IPS-20b (cell line): ENCODE data around the gene FYN.

ENCODE experiments used
- H3K27ac ChIP-seq: one replicate; pipeline ENCODE4 v1.5.1; 2013; ENCODE audit warnings: low read length
- H3K27me3 ChIP-seq: 2 replicates; pipeline ENCODE4 v1.6.1; 2013; ENCODE audit warnings: mild to moderate bottlenecking, low read length, inconsistent platforms; ENCODE audit not compliant: insufficient read depth
- H3K36me3 ChIP-seq: 2 replicates; pipeline ENCODE4 v1.6.1; 2013; ENCODE audit warnings: low read depth, mild to moderate bottlenecking, inconsistent platforms, low read length, moderate library complexity; ENCODE audit not compliant: insufficient read depth
- H3K4me1 ChIP-seq: 2 replicates; pipeline ENCODE4 v1.6.1; 2013; ENCODE audit warnings: mild to moderate bottlenecking, control low read depth, inconsistent platforms, low read length, moderate library complexity; ENCODE audit not compliant: insufficient read depth
- H3K4me3 ChIP-seq: 2 replicates; pipeline ENCODE4 v1.5.1; 2013; ENCODE audit warnings: mild to moderate bottlenecking, low read length, inconsistent platforms
- H3K9ac ChIP-seq: 2 replicates; pipeline ENCODE4 v1.6.1; 2013; ENCODE audit warnings: low read depth, mild to moderate bottlenecking, inconsistent platforms, low read length, moderate library complexity
- H3K9me3 ChIP-seq: 2 replicates; pipeline ENCODE4 v1.6.1; 2013; ENCODE audit warnings: mild to moderate bottlenecking, low read depth, low read length, inconsistent platforms; ENCODE audit not compliant: insufficient read depth

Gene FYN

DNA sequence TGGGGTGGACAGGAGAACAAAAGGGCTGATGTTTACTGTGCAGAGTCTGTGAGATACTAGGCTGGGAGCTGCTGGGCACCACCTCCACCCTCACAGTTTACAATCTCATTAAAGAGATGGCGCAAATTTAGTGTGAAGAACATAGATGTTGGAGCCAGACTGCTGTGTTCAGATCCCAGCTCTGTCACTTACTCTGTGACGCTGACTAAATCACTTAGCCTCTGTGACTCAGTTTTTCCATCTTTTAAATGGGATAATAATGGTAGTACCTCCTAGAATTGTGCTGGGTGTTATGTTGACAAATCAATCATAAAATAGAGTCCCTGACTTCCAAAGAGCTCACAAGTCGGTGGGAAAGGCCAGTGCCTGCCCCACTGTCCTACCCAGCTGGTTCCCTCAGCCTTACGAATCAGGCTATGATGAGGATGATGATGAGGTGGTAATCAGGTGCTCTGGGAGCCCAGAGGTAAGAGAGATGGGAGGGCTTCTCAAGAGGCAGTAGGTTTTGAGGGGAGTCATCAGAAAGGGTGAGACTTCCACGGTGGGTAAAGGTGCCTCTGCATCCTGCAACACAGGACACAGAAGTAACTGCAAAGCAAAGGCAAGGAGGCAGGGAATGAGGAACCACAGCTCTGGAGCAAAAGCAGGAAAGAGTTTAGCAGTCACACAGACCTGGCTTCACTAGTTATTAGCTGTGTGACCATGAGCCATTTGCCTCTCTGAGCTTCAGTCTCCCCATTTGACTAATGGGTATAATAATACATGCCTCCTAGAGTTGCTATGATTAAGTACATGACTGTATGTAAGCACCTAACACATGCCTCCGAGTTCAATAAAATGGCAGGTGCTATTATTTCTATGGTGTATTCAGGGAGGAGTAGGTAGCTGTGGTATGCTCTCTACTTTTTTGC, 8.9 kb downstream of the FYN start:
- Histone ChIP-seq H3K27ac (peak overlapping the region; percentile 21), H3K9me3 (no peaks in the 10 kb centered on the region), H3K4me1 (peaks cover 46% of the 10 kb centered on the region; the same call in 1 of the 2 replicates), H3K36me3 (no peaks in the 10 kb centered on the region), H3K9ac (no peak overlapping the region), H3K27me3 (no peaks in the 10 kb centered on the region), H3K4me3 (no peak overlapping the region)

DNA sequence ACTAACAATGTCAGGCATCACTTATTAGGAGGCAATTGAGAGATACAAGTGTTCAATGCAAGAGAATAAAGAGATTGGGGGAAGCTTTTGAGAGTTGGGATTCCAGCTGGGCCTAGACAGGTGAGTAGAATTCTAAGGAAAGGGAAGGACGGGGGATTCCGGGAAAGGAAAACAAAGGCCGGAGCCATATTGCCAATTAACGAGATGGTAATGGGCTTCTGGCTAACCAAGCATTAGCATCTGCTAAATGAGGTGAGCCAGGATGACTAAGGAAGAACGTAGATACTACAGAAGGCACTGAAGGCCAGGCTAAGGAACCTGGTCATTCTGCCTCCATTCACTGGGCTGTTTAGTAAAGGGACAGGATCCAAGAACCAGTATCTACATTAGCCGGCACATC, 10.5 kb downstream of the FYN start:
- Histone ChIP-seq H3K9me3 (no peaks in the 10 kb centered on the region), H3K4me1 (peaks cover 56% of the 10 kb centered on the region), H3K9ac (peak overlapping the region; percentile 2; the same call in 1 of the 2 replicates), H3K4me3 (no peak overlapping the region), H3K27ac (peak overlapping the region; percentile 19), H3K27me3 (no peaks in the 10 kb centered on the region), H3K36me3 (no peaks in the 10 kb centered on the region)

DNA sequence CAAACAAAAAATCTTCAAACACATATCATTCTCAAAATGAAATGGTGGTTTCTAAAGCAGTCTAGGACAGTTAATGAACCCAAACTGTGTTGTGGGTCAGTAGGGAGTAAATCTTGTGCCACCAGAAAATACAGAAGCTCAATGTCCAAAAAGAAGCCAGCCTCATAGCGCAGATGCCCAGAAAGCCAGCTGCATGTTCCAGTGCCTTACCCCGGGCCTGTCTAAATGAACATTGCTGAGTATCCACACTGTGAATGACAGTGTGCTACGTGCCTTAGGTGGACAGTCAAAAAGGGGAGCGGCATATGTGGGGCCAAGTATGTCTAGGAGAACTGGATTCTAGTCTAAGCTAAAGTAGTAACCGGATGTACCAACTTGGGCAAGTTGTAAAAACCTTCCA, 10.9 kb downstream of the FYN start:
- Histone ChIP-seq H3K4me3 (peak overlapping the region; percentile 7; the same call in 1 of the 2 replicates), H3K36me3 (no peaks in the 10 kb centered on the region), H3K4me1 (peaks cover 60% of the 10 kb centered on the region), H3K9ac (peak overlapping the region; percentile 2; the same call in 1 of the 2 replicates), H3K27ac (peak overlapping the region; percentile 19), H3K9me3 (no peaks in the 10 kb centered on the region), H3K27me3 (no peaks in the 10 kb centered on the region)

DNA sequence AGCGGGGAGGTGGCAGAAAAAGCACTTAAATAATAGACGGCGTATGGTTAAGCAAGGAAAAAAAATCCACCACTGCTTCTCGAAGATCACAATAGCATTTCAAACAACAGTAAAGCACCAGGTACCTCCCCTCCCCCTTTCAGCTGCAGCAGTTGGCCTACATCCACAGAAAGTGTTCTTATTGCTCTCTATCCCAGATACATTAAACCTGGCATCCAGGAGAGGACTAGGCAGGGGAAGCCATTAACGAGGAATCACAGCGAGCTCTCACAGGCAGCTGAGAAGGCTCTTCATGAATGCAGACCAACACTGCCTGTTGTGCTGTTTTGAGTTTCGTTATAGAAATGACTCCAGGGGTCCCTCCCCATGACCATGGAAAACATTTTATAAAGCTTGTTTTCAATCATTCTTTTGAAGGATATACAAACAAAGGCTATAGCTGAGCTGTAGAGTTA, 11.8 kb downstream of the FYN start:
- Histone ChIP-seq H3K27me3 (no peaks in the 10 kb centered on the region), H3K4me1 (peaks cover 65% of the 10 kb centered on the region), H3K4me3 (peak overlapping the region; percentile 7; the same call in 1 of the 2 replicates), H3K27ac (peak overlapping the region; percentile 19), H3K9ac (peak overlapping the region; percentile 2; the same call in 1 of the 2 replicates), H3K36me3 (no peaks in the 10 kb centered on the region), H3K9me3 (no peaks in the 10 kb centered on the region)

DNA sequence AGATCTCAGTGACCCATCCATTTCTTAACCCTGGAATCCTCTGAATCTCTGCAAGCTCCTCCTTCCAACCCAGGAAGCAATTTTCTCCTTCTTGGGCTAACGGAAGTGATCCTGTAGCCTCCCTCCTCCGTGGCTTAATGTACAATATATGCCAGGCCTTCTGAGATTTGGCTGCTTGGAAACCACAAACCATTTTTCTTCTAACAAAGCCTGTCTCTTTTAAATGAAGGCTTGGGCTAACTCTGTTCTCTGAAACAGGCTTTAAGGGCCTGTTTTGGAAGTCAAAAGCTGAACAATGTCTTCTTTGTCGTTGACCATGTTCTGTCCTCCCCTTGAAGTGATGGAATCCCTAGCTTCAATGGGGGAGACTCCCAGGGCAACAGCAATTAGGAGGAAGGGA, 14.9 kb downstream of the FYN start:
- no peak overlapping the region for H3K9ac ChIP-seq
- H3K4me3 ChIP-seq = no peak overlapping the region
- peaks cover 65% of the 10 kb centered on the region for H3K4me1 ChIP-seq
- H3K9me3 ChIP-seq = no peaks in the 10 kb centered on the region
- H3K27me3 ChIP-seq = no peaks in the 10 kb centered on the region
- no peaks in the 10 kb centered on the region for H3K36me3 ChIP-seq
- H3K27ac ChIP-seq = no peak overlapping the region

DNA sequence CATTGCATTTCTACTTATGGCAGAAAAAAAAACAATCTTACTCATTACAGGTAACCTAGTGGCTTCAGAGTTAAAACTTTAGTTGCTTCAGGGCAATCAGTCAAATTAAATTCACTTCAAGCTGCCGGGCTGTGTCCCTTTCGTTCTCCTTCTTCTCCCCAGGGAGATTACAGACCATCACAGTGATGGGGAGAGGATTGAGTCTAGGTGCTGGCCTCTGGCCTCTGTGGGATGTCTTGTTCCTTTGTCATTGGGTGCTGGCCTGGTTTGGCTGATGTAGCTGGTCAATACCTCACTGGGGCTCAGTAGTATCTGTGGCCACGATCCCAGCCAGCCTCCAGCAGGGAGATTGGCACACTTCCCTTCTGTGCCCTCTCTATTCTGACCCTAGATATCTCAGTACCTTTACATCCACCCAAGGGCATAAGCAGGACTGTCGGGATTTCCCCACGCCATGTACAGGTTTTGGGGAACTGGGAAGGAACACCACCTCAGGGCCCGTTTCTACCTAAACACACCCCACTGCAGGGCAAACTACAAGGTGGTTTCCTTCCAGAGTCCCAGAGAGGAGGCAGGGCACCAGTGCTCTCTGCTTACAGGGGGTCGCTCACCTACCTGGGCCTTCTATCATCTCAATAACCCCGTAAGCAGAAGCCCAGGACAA, 15.4 kb downstream of the FYN start:
- H3K9me3 ChIP-seq = no peaks in the 10 kb centered on the region
- peaks cover 62% of the 10 kb centered on the region for H3K4me1 ChIP-seq
- no peaks in the 10 kb centered on the region for H3K27me3 ChIP-seq
- no peaks in the 10 kb centered on the region for H3K36me3 ChIP-seq
- H3K4me3 ChIP-seq = no peak overlapping the region
- H3K27ac ChIP-seq = no peak overlapping the region
- no peak overlapping the region for H3K9ac ChIP-seq

DNA sequence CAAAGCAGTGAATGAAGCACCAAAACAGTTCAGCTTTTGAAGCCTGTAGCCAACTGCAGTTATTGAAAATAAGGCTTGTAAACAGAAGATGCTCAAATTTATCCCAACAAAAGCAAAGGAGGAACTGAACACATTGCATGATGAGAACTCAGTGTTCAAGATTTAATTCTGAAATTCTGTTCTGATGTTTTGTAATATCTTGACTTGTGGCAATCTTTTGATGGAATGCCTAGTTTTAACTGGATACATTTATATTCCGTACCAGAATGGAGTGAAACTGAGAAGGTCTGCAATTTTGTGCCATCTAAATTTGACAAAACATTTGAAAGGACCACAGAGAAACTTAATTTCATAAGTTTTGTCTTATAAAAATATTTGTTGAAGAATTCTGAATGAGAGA, 17.5 kb downstream of the FYN start:
- peaks cover 53% of the 10 kb centered on the region for H3K4me1 ChIP-seq
- H3K27ac ChIP-seq = no peak overlapping the region
- H3K9ac ChIP-seq = no peak overlapping the region
- no peak overlapping the region for H3K4me3 ChIP-seq
- no peaks in the 10 kb centered on the region for H3K9me3 ChIP-seq
- H3K36me3 ChIP-seq = no peaks in the 10 kb centered on the region
- H3K27me3 ChIP-seq = no peaks in the 10 kb centered on the region

DNA sequence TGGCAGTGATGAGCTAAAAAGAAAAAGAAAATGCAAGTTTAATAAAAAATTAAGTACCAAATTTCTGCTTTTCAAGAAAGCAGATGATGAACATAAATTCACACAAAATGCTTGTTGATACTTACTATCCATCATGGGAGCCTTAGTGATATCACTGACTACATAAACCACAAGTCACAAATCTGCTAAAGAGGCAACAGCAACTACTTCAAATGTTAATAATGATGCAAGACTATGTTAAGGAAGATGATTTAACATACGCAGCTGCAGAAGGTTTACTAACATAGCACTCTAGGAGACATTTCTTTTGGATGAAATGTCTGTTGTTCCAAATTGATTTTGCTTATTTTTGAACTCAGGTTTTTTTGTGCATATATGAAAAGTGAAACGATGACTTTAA, 18.6 kb downstream of the FYN start:
- no peak overlapping the region for H3K4me3 ChIP-seq
- H3K36me3 ChIP-seq = no peaks in the 10 kb centered on the region
- H3K27ac ChIP-seq = no peak overlapping the region
- H3K4me1 ChIP-seq = peaks cover 55% of the 10 kb centered on the region
- no peaks in the 10 kb centered on the region for H3K27me3 ChIP-seq
- no peaks in the 10 kb centered on the region for H3K9me3 ChIP-seq
- H3K9ac ChIP-seq = no peak overlapping the region

DNA sequence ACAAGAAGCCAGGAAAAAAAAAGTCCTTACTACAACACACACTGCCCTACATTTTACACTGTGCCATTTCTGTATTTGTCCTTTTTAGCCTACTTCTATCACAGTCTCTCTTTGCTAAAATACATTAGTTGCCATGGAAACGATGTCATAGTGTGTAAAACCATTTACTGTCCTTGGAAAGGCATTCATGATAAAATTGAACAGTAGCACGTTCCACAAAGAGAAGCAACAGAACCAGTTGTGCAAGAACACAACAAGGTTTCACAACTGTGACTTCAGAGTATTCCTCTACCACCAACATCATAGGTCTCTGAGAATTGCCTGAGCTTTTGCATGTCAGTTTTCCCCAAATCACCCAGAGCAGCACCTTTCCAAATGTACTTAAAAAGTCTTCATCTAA, 20.5 kb downstream of the FYN start:
- H3K27me3 ChIP-seq = no peaks in the 10 kb centered on the region
- H3K4me3 ChIP-seq = no peak overlapping the region
- peaks cover 48% of the 10 kb centered on the region for H3K4me1 ChIP-seq

DNA sequence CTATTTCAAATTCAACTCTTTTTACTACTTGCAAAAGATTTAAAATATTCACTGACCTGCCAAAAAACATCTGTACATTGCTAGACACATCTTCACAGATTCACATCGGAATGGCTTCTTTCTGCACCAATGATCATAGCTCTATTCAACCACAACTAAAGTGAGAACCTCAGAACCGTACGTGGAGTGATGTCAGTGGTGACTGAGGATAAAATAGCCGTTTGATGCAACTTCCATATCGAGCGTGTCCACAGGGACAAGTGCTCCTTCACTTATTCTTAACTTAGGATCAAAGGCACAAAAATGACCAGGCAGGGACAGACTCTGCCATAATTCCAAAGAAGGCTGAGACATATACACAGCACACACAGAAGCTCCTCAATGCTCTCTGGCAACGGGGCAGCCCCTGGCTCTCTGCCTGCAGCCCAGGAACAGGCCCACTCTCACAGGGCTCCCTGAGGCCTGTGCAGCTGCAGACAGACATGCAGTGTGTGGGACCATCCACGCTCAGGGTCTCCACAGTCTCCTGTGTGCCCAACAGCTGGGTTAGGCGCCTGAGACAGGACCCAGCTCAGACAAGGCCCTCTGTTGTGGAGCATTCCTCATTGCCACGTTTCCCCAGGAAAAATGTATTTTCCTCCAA, 22.8 kb downstream of the FYN start:
- Histone ChIP-seq H3K9me3 (no peaks in the 10 kb centered on the region), H3K36me3 (no peaks in the 10 kb centered on the region), H3K27ac (no peak overlapping the region), H3K9ac (no peak overlapping the region), H3K4me1 (peaks cover 42% of the 10 kb centered on the region), H3K27me3 (no peaks in the 10 kb centered on the region), H3K4me3 (no peak overlapping the region)

More for the DNA sequence above, 20.5 kb downstream of the FYN start:
- no peaks in the 10 kb centered on the region for H3K9me3 ChIP-seq
- no peak overlapping the region for H3K27ac ChIP-seq
- no peak overlapping the region for H3K9ac ChIP-seq
- no peaks in the 10 kb centered on the region for H3K36me3 ChIP-seq

DNA sequence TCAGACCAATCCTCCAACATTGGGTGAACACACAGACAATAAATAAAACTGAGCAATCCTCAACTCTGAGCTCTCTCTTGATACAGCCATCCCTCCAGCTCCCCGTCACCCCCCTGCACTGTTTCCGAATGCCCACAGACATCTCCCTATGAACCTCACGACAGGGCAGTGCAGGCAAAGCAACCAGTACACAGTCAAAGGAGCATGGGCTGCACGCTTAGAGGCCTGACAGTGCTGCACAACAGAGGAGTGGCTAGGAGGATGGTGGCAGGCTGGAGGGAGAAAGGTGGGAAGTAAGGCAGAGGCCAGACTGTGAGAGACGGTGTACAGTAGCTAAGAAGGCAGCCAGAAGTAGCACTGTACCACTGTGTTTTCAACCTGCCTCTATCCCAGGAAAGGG, 24.0 kb downstream of the FYN start:
- Histone ChIP-seq H3K4me1 (peaks cover 44% of the 10 kb centered on the region), H3K27me3 (no peaks in the 10 kb centered on the region), H3K36me3 (no peaks in the 10 kb centered on the region)

More for the DNA sequence above, 24.0 kb downstream of the FYN start:
- Histone ChIP-seq H3K27ac (no peak overlapping the region), H3K9ac (no peak overlapping the region), H3K9me3 (no peaks in the 10 kb centered on the region), H3K4me3 (no peak overlapping the region)
